Erythroblast (primary cell): ENCODE data around the gene UCK2.
A peak's percentile ranks its signal among the peaks of the same experiment; 100 is the strongest.

Experiments
- DNase-seq, 2 experiments: peaks; one replicate each; lab custom pipeline; 2025; lab: John Stamatoyannopoulos, UW
- GATA1 ChIP-seq: IDR thresholded peaks from 2 replicates; pipeline ENCODE4 v1.6.1; 2011; ENCODE audit warnings: low read depth, mild to moderate bottlenecking, control low read depth, low read length, moderate library complexity
- POLR2A ChIP-seq: IDR thresholded peaks from 2 replicates; pipeline ENCODE4 v1.6.1; 2011; ENCODE audit warnings: mild to moderate bottlenecking, low read length

Gene UCK2

DNA sequence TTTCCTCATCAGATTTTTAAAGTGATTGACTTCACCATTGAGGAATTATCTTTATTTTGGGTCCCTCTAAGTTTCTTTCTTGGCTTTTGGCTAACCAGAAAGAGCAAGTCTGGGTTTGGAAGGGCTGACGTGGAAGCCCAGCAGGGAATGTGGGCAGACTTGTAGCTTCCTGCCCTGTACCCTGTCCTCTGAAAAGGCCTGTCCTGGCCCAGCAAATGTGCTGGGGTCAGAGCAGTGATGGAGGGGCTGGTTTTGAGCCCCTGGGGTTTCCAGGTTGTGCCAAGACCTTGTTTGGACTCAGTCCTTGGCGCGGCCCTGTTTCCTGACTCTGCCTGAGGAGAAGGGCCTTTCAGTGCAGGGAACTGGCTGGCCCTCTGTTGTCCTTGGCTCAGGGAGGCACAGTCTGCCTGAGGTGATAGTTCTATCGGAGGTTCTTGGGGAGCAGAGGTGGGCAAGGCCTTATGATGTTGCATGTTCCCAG lies 72.1 kb downstream of the UCK2 start:
- no peak for TF ChIP-seq GATA1
- TF ChIP-seq POLR2A, result no peak
- DNase-seq, result no peak

DNA sequence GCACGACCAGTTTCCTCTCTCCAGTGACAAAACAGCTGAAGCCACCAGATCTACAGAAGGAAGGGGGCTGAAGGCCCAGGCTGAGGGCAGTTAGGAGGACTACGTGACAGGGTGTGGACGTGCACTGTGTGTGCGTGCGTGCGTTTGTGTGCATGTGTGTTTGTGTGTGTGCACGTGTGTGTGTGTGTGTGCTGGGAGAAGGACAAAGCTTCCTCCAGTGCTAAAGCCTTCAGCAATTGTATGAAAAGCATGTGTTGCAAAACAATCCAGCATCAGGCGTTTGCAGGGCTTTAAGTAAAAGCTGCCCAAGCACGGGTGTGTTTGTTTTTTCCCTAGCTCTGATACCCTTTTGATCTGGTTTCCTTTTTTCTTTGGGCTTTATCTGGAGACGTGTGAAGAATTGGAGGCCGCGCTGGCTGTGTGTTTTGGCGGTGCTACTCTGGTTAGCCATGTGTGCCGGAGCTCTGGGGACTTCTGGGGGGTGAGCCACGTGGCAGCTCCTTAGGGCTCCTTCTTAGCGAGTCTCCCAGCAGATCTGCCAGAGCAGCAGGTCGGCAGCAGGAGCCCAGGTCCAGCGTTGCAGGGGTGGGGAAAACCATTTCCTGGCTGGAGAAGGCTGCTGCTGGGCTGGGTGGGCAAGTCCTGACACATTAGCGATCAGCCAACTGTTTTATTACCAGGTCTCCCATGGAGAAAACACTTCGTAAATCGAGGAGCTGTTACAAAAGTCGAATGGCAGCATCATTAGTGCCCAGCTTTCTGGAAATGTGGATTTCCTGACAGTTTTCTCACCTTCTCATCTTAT lies 73.4 kb downstream of the UCK2 start:
- DNase-seq, result no peak
- no peak for TF ChIP-seq GATA1
- no peak for TF ChIP-seq POLR2A

DNA sequence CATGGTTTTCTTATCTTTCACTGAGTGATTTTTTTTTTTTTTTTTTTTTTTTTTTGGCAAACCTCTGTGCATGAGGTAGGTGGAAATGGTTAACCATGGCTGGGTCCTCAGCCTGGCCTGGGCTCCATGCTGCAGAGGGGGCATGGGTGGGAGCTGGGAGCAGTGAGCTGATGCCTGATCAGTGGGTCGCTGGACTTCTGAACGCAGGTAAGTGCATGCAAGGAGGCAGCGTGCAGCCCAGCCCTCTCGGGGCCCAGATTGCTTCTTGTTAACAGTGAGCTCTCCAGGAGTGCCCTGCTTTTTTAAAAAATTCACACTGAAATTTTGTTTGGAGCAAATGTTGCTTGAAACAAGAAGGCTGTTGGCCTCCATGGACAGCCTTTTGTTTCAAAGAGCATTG lies 75.2 kb downstream of the UCK2 start:
- no peak for TF ChIP-seq POLR2A
- TF ChIP-seq GATA1, result no peak
- DNase-seq, result no peak

DNA sequence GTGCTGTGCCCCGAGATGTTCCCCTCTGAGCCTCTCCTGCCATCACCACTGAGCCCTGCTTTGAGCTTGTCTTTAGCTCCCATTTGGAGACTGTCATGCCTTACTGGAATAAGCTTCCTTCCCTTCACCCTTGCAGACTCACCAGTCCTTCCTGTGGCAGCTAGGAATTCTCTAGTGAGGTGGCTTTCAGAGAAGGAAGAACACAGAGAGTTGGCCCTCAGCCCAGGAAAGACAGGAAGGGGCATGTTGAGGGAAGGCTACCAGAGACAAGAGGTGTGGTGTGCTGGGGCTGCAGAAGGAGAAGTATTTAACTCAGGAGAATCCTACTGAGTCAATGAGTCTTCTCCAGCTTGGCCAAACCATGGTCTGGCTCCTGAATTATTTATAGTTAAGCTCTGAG lies 76.3 kb downstream of the UCK2 start:
- no peak for TF ChIP-seq GATA1
- no peak for TF ChIP-seq POLR2A
- no peak for DNase-seq

DNA sequence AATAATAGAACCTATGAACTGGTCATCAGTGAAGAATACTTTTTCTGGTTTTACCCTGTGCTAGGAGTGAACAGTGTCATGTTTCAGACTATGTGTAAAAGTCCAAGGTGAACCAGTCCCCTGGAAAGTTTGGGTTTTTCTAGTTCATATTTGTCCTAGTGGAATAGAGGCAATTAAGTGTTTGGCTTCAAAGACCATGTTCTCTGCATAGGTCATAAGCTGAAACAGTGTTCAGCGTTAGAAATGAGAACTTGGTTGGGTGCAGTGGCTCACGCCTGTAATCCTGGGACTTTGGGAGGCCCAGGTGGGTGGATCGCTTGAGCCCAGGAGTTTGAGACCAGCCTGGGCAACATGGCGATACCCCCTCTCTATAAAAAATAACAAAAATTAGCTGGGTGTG lies 77.5 kb downstream of the UCK2 start:
- no peak for TF ChIP-seq POLR2A
- no peak for TF ChIP-seq GATA1
- no peak for DNase-seq

DNA sequence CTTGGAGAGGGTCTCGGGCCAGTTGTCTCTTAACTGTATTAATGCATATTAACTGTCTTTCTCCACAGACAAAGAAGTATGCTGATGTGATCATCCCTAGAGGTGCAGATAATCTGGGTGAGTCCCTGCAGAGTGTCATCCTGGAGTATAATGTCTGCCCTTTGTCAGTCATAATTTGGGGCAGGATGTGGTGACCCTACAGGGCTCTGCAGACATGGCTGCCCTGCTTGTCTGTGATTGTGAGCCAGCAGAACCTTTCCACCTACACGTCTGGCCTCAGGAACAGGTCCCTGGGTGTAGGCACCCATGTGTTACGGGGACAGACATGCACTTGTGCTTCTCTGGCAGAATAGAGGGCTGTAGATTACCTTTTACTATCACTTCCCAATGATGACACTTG lies 78.4 kb downstream of the UCK2 start:
- DNase-seq, result no peak
- no peak for TF ChIP-seq POLR2A
- TF ChIP-seq GATA1, result no peak

DNA sequence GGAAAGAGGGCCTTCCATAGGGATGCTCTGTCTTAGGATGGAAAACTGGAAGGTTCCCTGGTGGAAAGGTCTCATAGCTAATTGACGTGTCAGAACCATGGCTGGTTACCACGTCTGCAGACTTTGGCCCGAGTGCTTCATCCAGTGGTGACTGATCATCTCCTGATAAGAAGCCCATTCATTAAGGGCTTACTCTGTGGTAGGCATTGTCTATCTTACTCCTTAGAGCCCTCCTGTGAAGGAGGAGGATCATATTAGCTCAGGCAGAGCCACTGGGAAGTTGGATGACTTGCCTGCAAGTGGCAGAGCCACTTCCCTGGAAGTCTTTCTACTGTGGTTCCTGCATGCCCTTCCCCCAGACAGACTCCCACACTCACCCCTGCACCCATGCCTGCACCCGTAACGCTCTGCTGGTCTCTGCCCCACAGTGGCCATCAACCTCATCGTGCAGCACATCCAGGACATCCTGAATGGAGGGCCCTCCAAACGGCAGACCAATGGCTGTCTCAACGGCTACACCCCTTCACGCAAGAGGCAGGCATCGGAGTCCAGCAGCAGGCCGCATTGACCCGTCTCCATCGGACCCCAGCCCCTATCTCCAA lies 79.9 kb downstream of the UCK2 start:
- no peak for DNase-seq
- TF ChIP-seq POLR2A, result no peak
- no peak for TF ChIP-seq GATA1

DNA sequence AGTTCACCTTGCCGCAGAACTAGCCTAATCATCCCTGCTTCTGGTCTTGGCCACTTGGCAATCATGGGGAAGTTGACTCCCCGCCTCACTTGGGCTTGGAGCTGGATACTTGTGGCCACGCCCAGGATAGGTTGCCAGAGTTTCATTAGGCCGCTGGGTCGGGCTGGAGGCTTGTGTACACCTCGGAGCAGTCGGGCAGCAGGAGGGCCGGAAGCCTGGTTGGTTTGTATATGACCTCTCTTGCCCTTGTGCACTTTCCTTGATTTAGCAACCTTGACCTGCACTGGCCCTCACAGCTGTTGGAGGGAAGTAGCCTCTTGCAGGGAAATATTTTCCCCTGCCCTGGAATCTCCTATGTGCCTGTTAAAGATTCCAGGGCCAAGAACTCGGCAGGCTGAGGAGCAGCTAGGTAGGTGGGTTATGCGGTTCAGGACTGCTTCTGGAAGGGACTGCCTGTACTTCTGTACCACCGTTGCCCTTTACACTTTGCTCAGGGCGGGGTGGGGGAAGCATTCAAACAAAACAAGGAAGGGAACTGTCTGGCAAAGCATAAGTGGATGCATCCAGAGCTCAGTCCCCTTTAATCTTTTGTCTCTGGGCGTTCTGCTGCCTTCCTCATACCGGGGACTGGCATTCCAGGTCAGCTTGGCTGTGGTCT lies 83.5 kb downstream of the UCK2 start:
- TF ChIP-seq POLR2A, result no peak
- no peak for TF ChIP-seq GATA1
- DNase-seq, result no peak

DNA sequence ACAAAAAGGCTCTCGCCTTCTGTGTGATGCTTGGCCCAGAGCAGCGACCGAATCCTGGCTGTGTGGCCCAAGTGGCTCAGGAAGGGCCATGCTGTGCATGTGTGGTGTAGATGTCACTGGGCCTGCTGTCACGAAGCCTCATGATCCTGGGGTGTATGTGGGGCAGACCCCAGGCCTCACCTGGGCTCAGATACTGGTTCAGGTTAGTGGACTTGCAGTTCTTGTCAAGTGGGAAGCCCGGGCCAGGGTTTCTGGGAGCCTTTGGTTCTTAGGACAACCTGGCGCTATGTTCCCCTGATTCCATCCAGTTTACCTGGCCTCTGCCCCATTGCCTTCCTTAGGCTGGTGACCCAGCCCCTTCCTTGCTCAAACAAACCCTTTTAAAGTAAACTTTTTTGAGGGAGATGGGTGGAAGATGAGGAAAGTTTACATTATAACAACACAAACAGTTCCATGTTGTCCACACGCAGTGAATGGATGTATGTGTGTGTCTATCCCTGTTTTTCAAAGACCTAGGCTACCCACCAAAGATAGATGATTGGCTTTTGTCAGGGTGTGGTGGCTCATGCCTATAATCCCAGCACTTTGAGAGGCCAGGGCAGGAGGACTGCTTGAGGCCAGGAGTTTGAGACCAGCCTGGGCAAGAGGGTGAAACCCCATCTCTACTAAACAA lies 84.3 kb downstream of the UCK2 start:
- no peak for DNase-seq
- no peak for TF ChIP-seq GATA1
- TF ChIP-seq POLR2A, result no peak

DNA sequence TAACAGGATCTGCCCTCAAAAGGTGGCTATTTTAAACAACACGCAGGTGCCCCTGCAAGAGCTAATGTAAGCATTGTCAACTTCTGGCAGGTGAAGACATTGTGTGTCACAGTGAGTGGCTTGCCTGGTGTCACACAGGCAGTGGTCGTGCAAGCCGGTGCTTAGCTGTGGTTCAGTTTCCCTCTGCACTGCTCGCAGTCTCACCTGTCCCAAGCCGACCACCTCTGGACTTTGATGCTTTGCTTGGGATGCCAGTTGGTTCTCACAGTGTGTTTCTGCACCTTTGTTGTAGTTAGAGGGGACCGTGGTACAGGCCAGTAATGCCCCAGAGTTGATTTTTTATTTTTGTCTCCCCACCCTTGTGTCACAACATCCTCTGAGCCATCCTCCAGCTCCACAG lies 85.2 kb downstream of the UCK2 start:
- DNase-seq, result no peak
- no peak for TF ChIP-seq GATA1

DNA sequence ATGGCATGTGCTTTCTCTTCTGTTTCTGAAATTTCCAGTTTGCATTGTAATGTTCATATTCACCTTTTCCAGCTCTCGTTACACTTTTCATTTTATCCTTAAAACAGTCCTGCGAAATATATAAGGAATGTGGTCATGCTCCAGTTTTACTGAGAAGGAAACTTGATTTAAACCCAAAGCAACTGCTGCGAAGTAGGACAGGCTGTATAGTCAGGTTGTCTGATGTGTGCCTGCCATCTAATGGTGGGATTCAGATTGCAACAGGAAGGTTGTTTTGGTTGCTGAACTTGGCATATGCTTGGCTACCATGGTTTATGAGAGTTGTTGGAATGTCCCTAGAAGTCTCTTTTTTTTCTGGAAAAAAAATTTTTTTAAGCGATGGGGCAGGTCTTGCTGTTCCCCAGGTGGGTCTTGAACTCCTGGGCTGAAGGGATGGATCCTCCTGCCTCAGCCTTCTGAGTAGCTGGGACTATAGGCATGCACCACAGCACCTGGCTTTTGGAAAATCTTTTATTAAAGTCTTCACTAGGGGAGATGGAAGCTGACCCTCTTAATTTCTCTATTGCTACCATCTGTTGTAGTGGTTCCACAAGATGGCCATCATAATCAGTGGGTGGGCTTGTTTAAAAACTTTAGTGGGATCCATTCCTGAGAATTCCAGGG lies 86.9 kb downstream of the UCK2 start:
- TF ChIP-seq GATA1, result no peak
- no peak for TF ChIP-seq POLR2A

DNA sequence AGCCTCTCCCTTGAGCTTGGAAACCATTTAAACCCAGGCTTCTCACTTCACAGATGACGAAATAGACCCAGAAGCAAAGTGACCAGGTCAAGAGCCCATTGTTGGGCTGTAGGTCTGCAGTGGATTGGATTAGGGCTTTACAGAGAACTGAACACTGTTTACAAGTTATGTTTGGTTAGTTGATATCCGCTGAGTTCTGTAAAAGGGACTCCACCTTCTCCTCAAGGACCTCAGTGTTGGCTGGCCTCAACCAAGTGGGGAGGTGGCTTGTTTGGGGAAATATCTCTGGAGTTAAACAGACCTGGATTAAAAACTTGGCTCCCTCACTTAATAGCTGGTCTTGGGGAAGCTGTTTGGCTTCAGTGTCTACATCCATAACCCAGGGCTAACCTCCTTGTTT lies 88.1 kb downstream of the UCK2 start:
- TF ChIP-seq POLR2A (no peak), GATA1 (no peak)
- no peak for DNase-seq

More for the DNA sequence above, 86.9 kb downstream of the UCK2 start:
- peak; percentile 77 to 87 for DNase-seq

DNA sequence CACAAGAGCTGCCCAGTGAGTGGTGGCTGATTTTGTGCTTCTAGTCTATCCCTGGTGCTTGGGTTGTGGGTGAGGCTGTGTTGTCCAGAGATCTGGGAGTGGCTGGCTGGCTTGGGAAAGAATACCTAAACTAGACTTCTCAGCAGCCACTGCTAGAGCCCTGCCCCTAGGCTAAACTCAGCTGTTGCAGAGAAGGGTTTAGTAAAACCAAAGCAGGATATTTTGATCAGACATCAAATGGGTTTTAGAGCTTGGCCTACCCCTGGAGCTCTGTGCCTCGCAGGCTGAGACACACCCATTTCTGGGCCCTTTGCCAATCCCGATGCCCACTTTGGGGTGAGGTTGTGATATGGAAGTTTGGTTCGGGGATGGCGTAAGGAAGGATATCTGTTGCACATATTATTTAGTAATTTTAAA lies 88.5 kb downstream of the UCK2 start:
- peak; percentile 17 to 47 for DNase-seq
- TF ChIP-seq GATA1, result no peak
- no peak for TF ChIP-seq POLR2A

DNA sequence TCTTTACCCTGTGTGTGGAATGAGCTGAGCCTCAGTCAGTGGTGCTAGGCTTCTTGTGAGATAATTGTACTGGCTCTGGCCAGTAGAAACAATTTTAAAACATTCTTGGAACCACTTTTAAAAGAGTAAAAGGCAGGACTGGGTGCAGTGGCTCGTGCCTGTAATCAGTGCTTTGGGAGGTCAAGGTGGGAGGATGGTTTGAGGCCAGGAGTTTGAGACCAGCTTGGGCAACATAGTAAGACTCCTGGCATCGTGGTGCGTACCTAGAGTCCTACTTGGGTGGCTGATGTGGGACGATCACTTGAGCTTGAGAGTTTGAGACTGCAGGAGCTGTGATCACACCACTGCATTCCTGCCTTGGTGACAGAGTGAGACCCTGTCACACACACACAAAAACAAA lies 89.8 kb downstream of the UCK2 start:
- no peak for DNase-seq
- TF ChIP-seq POLR2A, result no peak
- no peak for TF ChIP-seq GATA1
